NK-92 (cell line): ENCODE results near the gene UBAC1.

Experiments used
- DNase-seq: peaks from one replicate; lab custom pipeline; 2025; ENCODE audit not compliant: unreplicated experiment; lab: John Stamatoyannopoulos, UW

UBAC1 gene

GRCh38 chr9:135885100-135885853 lies 75.9 kb downstream of the UBAC1 start:
- DNase-seq: no peak

GRCh38 chr9:135884328-135885035 lies 76.7 kb downstream of the UBAC1 start:
- no peak for DNase-seq

DNA sequence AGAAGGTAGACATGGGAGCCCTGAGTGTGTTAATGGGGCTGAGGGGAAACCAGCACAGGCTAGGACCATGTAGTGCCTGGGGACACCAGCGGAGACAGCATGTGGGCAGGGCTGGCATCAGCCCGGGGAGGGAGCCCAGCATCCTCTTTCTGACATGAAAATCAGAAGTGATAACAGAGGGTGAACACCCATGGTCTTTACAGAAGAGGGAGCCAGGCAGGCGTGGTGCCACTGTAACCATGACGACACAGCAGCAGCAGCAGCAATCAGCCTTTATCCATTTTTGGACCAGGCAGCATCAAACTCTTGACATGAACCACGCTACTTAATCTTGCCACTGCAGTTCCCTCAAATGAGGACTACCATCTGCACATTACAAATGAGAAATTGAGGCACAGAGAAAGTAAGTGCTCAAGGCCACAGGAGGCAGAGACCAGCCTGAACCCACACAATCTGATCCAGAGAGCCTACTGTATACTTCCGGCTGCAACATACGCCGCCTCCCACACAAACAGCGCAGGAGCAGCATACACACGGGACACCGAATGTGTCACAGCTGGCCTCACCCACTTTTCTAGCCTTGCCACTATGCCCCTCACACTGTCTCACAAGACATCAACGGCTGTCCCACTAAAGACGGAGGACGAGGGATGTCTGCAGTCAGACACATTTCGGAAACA lies 77.6 kb downstream of the UBAC1 start:
- no peak for DNase-seq
